ENCODE measurements around the gene FOXN3.

FOXN3 gene

DNA sequence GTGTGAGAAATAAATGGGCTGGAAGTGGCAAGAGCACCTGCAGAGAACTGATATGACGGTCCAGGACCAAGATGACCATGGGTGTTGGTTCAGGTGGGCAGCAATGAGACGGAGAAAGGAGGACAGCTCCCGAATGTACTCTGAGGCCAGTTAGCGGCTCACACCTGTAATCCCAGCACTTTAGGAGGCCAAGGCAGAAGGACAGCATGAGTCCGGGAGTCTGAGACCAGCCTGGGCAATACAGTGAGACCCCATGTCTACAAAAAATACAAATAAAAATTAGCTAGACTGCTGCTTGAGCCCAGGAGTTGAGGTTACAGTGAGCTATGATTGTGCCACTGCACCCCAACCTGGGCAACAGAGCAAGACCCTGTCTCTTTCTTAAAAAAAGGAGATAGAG, 60.1 kb downstream of the FOXN3 start:
- no peak for DNase-seq

DNA sequence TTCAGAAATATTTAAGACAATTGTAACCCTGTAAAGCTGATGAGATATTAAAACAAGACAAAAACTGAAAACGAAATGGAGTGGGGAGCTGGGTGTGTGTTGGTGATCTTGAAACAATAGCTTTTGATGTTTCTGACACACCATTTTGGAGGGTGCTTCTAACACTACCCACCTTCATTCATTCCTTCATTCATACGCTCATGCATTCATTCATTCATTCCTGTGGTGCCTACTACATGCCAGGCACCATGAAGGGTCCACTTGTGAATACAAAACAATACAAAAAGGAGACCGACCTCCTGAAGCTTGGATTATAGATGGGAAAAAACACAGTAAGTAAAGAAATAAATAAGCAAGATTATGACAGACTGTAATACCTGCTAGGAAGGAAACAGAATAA, 60.5 kb downstream of the FOXN3 start:
- no peak for DNase-seq

DNA sequence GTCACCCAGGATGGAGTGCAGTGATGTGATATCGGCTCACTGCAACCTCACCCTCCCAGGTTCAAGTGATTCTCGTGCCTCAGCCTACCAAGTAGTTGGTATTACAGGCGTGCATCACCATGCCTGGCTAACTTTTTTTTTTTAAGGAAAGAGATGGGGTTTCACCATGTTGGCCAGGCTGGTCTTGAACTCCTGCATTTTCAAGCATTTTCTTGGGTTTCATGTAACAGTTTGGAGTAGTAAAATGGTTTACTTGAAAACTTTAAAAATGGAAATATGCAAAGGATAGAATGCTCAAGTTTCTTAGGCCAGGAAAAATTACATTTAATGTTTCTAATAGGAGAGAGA, 63.3 kb downstream of the FOXN3 start:
- DNase-seq = no peak

GRCh38 chr14:89352976-89353765, 63.9 kb downstream of the FOXN3 start:
- no peak for DNase-seq

DNA sequence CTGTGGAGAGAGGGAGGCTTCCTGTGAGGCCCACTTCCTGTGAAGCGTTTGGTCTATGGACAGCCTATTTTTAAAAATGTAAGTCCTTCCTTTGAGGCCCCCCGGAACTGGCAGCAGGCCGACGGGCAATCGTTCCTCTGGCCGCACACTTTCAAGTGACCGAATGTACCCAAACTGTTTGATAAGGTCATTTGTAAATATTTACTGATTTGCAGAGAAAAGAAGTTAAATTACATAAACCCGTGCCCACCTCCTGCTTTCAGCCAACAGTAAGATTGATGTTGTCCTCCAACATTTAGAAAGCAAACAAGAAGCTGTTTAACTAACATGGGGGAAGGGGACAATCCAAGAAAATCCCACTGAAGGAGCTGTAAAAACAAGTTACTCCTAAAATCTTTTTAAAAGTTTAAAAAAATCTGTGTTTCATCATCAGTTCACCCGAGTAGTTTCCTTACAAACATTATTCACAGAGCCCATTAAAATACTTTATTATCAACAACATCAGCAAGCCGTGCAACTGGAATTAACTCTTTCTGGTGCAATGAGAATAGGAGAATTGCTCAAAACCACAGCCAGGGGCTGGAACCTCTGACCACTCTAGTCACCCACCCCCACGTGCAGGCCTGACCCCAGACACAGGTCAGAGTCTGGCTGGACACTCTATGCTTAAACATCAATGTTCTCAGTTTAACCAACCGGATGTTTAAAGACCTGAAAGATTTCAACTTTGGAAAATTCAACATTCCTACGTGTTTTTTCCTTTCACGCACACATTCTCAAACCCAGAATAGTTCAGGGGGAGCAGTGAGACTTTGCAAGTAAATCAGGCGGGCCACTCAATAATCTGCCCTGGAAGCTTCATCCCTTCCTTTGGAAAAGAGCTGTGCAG, 65.3 kb downstream of the FOXN3 start:
- no peak for DNase-seq

DNA sequence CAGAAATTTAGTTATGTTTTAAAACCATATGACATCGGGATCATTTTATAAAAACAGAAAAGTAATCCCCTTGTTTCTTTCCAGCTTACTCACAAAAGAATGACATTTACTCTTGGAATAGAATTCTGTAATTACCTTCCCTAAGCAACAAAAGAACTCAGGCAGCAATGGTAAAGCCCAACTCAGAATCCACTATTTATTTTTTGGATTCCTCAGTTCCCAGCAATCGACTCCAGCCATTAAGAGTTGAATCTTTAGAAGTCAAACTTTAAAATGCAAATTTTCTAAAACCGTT, 65.9 kb downstream of the FOXN3 start:
- no peak for DNase-seq

GRCh38 chr14:89350152-89350551, 66.9 kb downstream of the FOXN3 start:
- DNase-seq = no peak

DNA sequence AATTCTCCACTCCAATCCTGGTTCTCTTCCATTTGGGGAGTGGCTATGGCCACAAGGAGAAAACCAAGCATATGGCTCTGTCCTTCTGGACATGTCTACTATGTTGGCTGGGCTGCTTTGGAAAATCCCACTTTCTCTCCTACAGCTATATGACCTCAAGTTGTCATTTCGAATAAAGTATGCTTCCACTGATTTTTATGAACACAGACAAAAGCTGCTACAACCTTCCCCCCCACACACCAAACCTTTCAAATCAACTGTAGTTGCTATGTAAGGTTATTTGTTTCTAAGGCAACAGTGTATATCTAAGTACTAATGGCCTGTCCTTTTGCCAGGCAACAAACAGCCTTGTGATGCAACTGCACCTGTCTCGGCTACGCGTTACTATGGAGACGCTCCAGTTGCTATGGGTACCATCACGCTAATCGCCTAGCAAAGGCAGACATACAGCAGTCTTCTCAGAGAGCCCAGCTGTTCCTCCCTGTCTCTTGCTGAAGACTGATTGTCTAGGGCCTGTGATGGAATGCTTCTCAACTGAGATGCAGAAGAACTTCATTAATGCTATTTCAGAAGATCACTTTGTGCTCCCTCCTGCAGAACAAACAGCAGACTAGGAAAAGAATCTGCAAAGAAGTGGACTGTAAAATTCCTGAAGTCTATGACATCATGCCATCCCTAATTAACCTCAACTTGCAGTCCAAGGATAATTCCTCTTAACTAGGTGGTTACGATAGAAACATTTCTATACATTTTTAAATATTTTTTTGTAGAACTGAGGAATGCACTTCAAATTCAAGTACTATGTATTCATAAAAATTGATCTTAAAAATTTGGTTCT, 67.6 kb downstream of the FOXN3 start:
- DNase-seq = no peak

GRCh38 chr14:89348722-89349121, 68.3 kb downstream of the FOXN3 start:
- no peak for DNase-seq

- DNase-seq = no peak
Measured at GRCh38 chr14:89347885-89348284, 69.1 kb downstream of the FOXN3 start.

- DNase-seq = no peak
Measured at GRCh38 chr14:89344920-89345254, 72.1 kb downstream of the FOXN3 start.

GRCh38 chr14:89343356-89343755, 73.7 kb downstream of the FOXN3 start:
- DNase-seq = no peak

DNA sequence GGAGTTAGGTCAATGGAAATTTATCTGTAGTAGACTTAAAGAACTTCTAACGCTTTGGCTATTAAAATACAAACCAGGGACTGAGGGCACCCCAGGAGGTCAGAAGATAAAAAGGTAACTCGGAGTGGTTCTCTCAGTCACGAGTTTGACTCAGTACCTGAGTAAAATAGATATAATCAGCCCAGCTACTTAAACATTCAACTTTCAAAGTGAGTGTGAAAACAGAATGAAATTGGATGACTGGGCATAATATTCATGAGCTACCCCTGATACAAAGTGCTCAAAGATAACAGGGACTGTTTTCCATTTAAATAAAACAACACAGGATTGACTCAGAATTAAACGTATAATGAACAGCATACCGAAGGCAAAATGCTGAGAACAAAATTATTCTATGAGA, 75.0 kb downstream of the FOXN3 start:
- no peak for DNase-seq

GRCh38 chr14:89340200-89341181, 76.5 kb downstream of the FOXN3 start:
- no peak for DNase-seq

- DNase-seq = no peak
Measured at GRCh38 chr14:89339579-89339978, 77.5 kb downstream of the FOXN3 start.

GRCh38 chr14:89339158-89339557, 77.9 kb downstream of the FOXN3 start:
- no peak for DNase-seq

DNA sequence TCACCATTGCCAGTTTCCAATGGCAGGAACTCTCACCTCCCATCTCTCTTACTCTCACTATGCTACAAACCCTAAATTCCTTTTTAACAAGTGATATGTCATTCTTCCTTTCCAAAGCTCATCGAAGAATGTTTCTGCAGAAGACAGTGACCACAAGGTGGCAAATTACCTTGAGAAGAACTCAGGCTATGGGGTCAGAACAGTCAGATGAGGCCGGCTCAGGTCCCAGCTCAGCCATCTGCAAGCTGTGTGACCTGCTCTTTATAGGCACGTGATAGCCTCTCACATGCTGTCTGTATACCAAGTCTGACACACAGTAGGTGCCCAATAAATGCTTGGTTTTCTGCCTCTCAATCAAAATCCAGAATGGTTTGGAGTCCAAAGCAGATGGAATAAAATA, 80.7 kb downstream of the FOXN3 start:
- no peak for DNase-seq

GRCh38 chr14:89332031-89332430, 85.0 kb downstream of the FOXN3 start:
- no peak for DNase-seq

DNA sequence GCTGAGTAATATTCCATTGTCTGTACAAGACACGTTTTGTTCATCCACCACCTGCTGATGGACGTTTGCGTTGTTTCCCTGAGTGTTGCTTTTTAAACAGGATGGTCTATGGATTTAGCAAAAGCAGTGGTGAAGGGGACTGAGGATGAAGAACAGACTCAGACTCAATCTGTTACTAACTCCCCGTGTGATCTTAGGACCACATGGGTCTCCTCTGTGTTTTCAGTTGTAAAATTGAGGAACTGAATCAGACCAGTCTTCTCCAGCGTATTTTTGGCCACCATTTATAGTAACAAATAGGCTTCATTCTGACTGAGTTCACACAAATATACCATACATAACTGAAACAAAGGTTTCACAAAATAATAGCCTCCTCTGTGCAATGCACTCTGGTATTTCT, 85.6 kb downstream of the FOXN3 start:
- no peak for DNase-seq

- DNase-seq = no peak
Measured at GRCh38 chr14:89330236-89331002, 86.6 kb downstream of the FOXN3 start.

DNA sequence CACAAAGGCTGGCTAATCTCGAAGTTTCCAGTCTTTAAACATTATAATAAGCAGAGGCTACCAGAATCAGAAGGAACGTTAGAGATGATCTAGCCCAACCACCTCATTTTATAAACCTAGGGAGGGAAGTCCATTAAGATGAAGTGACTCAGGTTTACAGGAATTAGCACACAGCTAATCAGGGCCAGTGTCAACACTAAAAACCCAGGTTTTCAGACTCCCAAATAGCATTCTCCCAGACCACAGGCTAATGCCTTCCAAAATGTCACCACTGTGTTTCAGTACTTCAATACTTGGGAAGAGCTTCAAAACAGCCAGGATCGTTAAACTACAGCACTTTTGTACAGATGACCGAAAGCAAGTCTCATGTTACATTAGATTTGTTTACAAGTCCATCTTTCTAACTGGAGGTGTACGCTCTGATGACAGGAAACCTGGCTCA, 89.2 kb downstream of the FOXN3 start:
- no peak for DNase-seq

- DNase-seq = no peak
Measured at GRCh38 chr14:89325959-89326358, 91.1 kb downstream of the FOXN3 start.

All from activated CD4-positive, alpha-beta T cell treated with anti-CD3 and anti-CD28 coated beads for 4 hours (primary cell).